ENCODE data around the gene CALHM4. TPM values are rescaled to one million over a fixed set of nuclear protein-coding genes. Genes with fewer than 3 reads are reported as not detected.

CALHM4 gene
- total and polyA plus RNA-seq, 2 of the 4 experiments (the other 2 are of a cell fraction) = 0.07 TPM; not detected in 1

- H3K9me3 ChIP-seq (ENCODE audit: control insufficient read depth, insufficient read depth, low read length) = no peaks in the 10 kb centered on the region
- H2BK15ac ChIP-seq (ENCODE audit: low read depth, low read length) = no peak overlapping the region
- H3K27me3 ChIP-seq (ENCODE audit: control insufficient read depth, insufficient read depth, low read length) = no peaks in the 10 kb centered on the region
- ChIA-PET POLR2A (ENCODE audit: unreplicated experiment) (no interaction called here), CTCF (interaction anchor here (1.2 to 2.3 kb wide), 3 partner anchors 27 to 293 kb away, joined by 3 to 12 read pairs (median 12); no protein-coding TSS in a partner anchor)
- 100% methylated on average over 2 of the region's 4 CpGs; no CpG with 5 or more reads in 1 of the 2 experiments for WGBS, 2 experiments (ENCODE audit: extremely low coverage in 2 of 2, insufficient read length in 1 of 2)
- no peaks in the 10 kb centered on the region for H3K79me1 ChIP-seq (ENCODE audit: low read depth in 1 of 2, low read length in 2 of 2)
- no TSS peak for BruUV-seq (replicated peaks)
- H4K8ac ChIP-seq (ENCODE audit: low read depth in 2 of 2, low read length in 2 of 2) = 0 out of 4 replicates have a peak overlapping the region, but pooled peaks of 1 of the 2 experiments have one; percentile 9
- no peak overlapping the region for H4K91ac ChIP-seq (ENCODE audit: insufficient read depth, low read depth, low read length)
- H3K4ac ChIP-seq (ENCODE audit: low read depth, low read length) = no peak overlapping the region
- no peaks in the 10 kb centered on the region for H3K36me3 ChIP-seq (ENCODE audit: control insufficient read depth, insufficient read depth, low read length)
- no peak overlapping the region for H2BK5ac ChIP-seq (ENCODE audit: low read depth, low read length, poor library complexity, severe bottlenecking)
- no peak for DNase-seq
- intact Hi-C loops (cut with micrococcal nuclease) = loop anchor here (5.0 kb wide), 1 partner anchor 115 kb away; no protein-coding TSS in a partner anchor
- H3K18ac ChIP-seq (ENCODE audit: low read depth, low read length) = no peak overlapping the region
- H2BK120ac ChIP-seq (ENCODE audit: low read depth, low read length) = peak overlapping the region; percentile 78; the same call in 1 of the 2 replicates
- no peak overlapping the region for H3K9ac ChIP-seq (ENCODE audit: low read depth, low read length)
- TF ChIP-seq, protein P1, sequence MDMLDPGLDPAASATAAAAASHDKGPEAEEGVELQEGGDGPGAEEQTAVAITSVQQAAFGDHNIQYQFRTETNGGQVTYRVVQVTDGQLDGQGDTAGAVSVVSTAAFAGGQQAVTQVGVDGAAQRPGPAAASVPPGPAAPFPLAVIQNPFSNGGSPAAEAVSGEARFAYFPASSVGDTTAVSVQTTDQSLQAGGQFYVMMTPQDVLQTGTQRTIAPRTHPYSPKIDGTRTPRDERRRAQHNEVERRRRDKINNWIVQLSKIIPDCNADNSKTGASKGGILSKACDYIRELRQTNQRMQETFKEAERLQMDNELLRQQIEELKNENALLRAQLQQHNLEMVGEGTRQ (IDR thresholded peaks at IDR 0.05; ENCODE audit: low read depth, low read length) = no peak
- TF ChIP-seq MXI1 (IDR thresholded peaks at IDR 0.05; ENCODE audit: borderline replicate concordance, low read depth, low read length) (no peak), CEBPB (IDR thresholded peaks at IDR 0.05; ENCODE audit: low read depth, low read length) (no peak), FOS (IDR thresholded peaks at IDR 0.05; ENCODE audit: low read depth, low read length) (no peak), RAD21 (IDR thresholded peaks at IDR 0.05; ENCODE audit: low read length) (no peak), RCOR1 (IDR thresholded peaks at IDR 0.05; ENCODE audit: insufficient replicate concordance, low read length) (no peak), POLR2A (IDR thresholded peaks at IDR 0.05; ENCODE audit: low read depth, low read length) (no peak)
- TF ChIP-seq, protein P2, sequence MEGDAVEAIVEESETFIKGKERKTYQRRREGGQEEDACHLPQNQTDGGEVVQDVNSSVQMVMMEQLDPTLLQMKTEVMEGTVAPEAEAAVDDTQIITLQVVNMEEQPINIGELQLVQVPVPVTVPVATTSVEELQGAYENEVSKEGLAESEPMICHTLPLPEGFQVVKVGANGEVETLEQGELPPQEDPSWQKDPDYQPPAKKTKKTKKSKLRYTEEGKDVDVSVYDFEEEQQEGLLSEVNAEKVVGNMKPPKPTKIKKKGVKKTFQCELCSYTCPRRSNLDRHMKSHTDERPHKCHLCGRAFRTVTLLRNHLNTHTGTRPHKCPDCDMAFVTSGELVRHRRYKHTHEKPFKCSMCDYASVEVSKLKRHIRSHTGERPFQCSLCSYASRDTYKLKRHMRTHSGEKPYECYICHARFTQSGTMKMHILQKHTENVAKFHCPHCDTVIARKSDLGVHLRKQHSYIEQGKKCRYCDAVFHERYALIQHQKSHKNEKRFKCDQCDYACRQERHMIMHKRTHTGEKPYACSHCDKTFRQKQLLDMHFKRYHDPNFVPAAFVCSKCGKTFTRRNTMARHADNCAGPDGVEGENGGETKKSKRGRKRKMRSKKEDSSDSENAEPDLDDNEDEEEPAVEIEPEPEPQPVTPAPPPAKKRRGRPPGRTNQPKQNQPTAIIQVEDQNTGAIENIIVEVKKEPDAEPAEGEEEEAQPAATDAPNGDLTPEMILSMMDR (conservative IDR thresholded peaks at IDR 0.05; ENCODE audit: low read depth, low read length) = no peak
- TF ChIP-seq, protein P3, sequence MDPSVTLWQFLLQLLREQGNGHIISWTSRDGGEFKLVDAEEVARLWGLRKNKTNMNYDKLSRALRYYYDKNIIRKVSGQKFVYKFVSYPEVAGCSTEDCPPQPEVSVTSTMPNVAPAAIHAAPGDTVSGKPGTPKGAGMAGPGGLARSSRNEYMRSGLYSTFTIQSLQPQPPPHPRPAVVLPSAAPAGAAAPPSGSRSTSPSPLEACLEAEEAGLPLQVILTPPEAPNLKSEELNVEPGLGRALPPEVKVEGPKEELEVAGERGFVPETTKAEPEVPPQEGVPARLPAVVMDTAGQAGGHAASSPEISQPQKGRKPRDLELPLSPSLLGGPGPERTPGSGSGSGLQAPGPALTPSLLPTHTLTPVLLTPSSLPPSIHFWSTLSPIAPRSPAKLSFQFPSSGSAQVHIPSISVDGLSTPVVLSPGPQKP (IDR thresholded peaks at IDR 0.05; ENCODE audit: borderline replicate concordance, low read depth, low read length) = no peak
- H2AFZ ChIP-seq (replicated peaks; ENCODE audit: low read length, poor library complexity) = no peak overlapping the region
- dilution Hi-C loops (cut with HindIII; ENCODE audit: low sequenced_read_pairs, unreplicated experiment) = no loop called here
- H3K27ac ChIP-seq (ENCODE audit: insufficient read depth, low read length) = no peak overlapping the region
- H3K9me1 ChIP-seq (ENCODE audit: insufficient read depth, low read length) = peaks cover 3% of the 10 kb centered on the region; the same call in 1 of the 2 replicates
- no peak for ATAC-seq (ENCODE audit: low read depth)
- peaks cover 9% of the 10 kb centered on the region for H3K4me1 ChIP-seq (ENCODE audit: control insufficient read depth, insufficient read depth, low read length)
- H3K14ac ChIP-seq (replicated peaks; ENCODE audit: low read depth, low read length) = no peak overlapping the region
- H2BK20ac ChIP-seq (ENCODE audit: low read depth, low read length) = no peak overlapping the region
- in situ Hi-C loops (cut with MboI; ENCODE audit: low sequenced_read_pairs) = loop anchor here (5.0 kb wide), 1 partner anchor 295 kb away; no protein-coding TSS in a partner anchor
- no peak overlapping the region for H3K23ac ChIP-seq (ENCODE audit: low read depth, low read length)
- H4K20me1 ChIP-seq (ENCODE audit: insufficient read depth, low read length) = no peaks in the 10 kb centered on the region
- H3K4me2 ChIP-seq (ENCODE audit: low read depth, low read length) = no peak overlapping the region
- no peak overlapping the region for H2AK9ac ChIP-seq (replicated peaks; ENCODE audit: low read depth, low read length, poor library complexity)
- H2AK5ac ChIP-seq (ENCODE audit: low read depth, low read length) = peak overlapping the region; percentile 38; the same call in 1 of the 2 replicates
- H3K4me3 ChIP-seq (ENCODE audit: insufficient read depth, low read depth, low read length) = no peak overlapping the region
- H4K5ac ChIP-seq (ENCODE audit: low read depth, low read length) = no peak overlapping the region
- no peak overlapping the region for H3K56ac ChIP-seq (ENCODE audit: extremely low read depth, insufficient read depth, low read length)
These were observed 8.5 kb downstream of the CALHM4 start for GRCh38 chr6:116562019-116562403.
